ENCODE results near the gene CFAP54.

CFAP54 gene

DNA sequence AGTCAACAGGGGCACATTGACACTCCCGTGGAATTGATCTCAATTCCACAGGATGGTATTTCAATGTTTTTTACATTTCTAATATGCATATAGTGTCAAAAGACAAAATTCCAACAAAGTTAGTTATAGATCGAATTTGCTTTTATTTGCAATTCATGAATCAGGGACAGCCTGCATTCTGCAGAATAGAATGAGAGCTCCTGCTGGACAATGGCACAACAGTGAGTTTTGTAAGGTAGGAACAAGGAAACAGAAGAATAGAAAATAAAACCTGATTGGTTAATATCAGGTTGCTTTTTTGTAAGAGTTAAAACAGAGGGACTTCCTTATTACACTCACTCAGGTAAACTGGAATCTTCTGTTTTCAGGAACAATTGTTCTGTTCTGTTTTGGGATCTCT is 384.8 kb downstream of the CFAP54 start:
- no peaks in the 10 kb centered on the region for H3K36me3 ChIP-seq (ENCODE audit: insufficient read depth, low read length)
- no peaks in the 10 kb centered on the region for H3K27me3 ChIP-seq (ENCODE audit: insufficient read depth, low read length)
- no peaks in the 10 kb centered on the region for H3F3A ChIP-seq (ENCODE audit: insufficient read depth, low read length)
- H3K9me3 ChIP-seq (ENCODE audit: low read length): no peaks in the 10 kb centered on the region
- no peak overlapping the region for H3K4me3 ChIP-seq (ENCODE audit: low read depth, low read length, poor library complexity, severe bottlenecking)
- no peak overlapping the region for H3K9ac ChIP-seq (ENCODE audit: low read length)
- TF ChIP-seq EZH2 (IDR thresholded peaks at IDR 0.05; ENCODE audit: borderline replicate concordance, low read length): no peak
- TF ChIP-seq, protein P1, sequence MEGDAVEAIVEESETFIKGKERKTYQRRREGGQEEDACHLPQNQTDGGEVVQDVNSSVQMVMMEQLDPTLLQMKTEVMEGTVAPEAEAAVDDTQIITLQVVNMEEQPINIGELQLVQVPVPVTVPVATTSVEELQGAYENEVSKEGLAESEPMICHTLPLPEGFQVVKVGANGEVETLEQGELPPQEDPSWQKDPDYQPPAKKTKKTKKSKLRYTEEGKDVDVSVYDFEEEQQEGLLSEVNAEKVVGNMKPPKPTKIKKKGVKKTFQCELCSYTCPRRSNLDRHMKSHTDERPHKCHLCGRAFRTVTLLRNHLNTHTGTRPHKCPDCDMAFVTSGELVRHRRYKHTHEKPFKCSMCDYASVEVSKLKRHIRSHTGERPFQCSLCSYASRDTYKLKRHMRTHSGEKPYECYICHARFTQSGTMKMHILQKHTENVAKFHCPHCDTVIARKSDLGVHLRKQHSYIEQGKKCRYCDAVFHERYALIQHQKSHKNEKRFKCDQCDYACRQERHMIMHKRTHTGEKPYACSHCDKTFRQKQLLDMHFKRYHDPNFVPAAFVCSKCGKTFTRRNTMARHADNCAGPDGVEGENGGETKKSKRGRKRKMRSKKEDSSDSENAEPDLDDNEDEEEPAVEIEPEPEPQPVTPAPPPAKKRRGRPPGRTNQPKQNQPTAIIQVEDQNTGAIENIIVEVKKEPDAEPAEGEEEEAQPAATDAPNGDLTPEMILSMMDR (IDR thresholded peaks at IDR 0.05; ENCODE audit: low read length): no peak
- no peak overlapping the region for H3K4me2 ChIP-seq (ENCODE audit: low read length)
- no peak overlapping the region for H2AFZ ChIP-seq (ENCODE audit: low read length)
- no peaks in the 10 kb centered on the region for H3K79me2 ChIP-seq (ENCODE audit: insufficient read depth, low read length)
- H4K20me1 ChIP-seq (ENCODE audit: insufficient read depth, low read length): no peaks in the 10 kb centered on the region
- no peaks in the 10 kb centered on the region for H3K4me1 ChIP-seq (ENCODE audit: insufficient read depth, low read length, severe bottlenecking)
- no peaks in the 10 kb centered on the region for H3K9me2 ChIP-seq (ENCODE audit: low read depth, low read length)
- no peak overlapping the region for H3K27ac ChIP-seq (ENCODE audit: low read depth, low read length, poor library complexity, severe bottlenecking)

DNA sequence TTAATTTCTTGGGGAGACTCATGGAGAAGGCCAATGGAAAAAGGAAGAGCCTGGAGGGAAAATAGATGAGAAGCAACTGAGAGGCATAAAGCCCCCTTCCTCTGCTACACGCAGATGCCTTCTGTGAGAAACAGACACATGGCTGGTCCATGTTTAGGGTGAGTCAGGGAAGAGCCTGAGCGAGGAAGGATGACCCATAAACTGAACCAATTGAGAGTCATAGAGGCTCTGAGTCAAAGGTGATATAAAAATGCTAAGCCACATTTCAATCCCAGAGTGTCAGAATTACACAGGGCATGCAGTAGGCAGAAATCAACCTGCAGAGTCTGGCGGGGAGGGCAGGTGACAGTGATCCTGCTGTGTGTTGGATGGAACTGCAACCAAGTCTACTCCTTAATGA is 387.6 kb downstream of the CFAP54 start:
- no peaks in the 10 kb centered on the region for H3K27me3 ChIP-seq (ENCODE audit: insufficient read depth, low read length)
- H3K27ac ChIP-seq (ENCODE audit: low read depth, low read length, poor library complexity, severe bottlenecking): no peak overlapping the region
- no peak overlapping the region for H3K9ac ChIP-seq (ENCODE audit: low read length)

DNA sequence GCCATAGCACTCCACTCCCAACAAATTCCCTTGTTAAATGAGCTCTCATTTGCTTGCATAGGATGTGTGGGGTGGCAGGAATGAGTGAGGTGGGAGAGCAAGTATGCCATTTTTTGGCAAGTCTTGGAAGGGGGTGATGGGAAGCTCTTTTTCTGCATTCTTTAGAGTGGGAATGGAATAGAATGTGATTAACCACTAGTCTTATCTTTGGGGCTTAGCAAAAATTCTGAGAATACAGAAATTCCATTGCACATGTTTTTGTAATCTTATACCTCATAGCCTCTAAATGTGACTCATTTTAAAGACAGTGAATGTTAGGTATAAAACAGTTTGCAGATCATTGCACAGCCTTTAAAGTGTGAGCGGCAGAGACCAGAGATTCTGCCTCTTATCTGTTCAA is 389.3 kb downstream of the CFAP54 start:
- no peaks in the 10 kb centered on the region for H3K9me3 ChIP-seq (ENCODE audit: low read length)
- no peaks in the 10 kb centered on the region for H3K4me1 ChIP-seq (ENCODE audit: insufficient read depth, low read length, severe bottlenecking)
- no peak overlapping the region for H3K4me2 ChIP-seq (ENCODE audit: low read length)
- no peak overlapping the region for H3K27ac ChIP-seq (ENCODE audit: low read depth, low read length, poor library complexity, severe bottlenecking)
- H3F3A ChIP-seq (ENCODE audit: insufficient read depth, low read length): no peaks in the 10 kb centered on the region
- no peaks in the 10 kb centered on the region for H3K27me3 ChIP-seq (ENCODE audit: insufficient read depth, low read length)
- H3K79me2 ChIP-seq (ENCODE audit: insufficient read depth, low read length): no peaks in the 10 kb centered on the region
- no peaks in the 10 kb centered on the region for H4K20me1 ChIP-seq (ENCODE audit: insufficient read depth, low read length)
- H2AFZ ChIP-seq (ENCODE audit: low read length): no peak overlapping the region
- H3K36me3 ChIP-seq (ENCODE audit: insufficient read depth, low read length): no peaks in the 10 kb centered on the region
- TF ChIP-seq, protein P1 (IDR thresholded peaks at IDR 0.05; ENCODE audit: low read length): no peak
- TF ChIP-seq EZH2 (IDR thresholded peaks at IDR 0.05; ENCODE audit: borderline replicate concordance, low read length): no peak
- H3K9ac ChIP-seq (ENCODE audit: low read length): no peak overlapping the region
- no peaks in the 10 kb centered on the region for H3K9me2 ChIP-seq (ENCODE audit: low read depth, low read length)
- no peak overlapping the region for H3K4me3 ChIP-seq (ENCODE audit: low read depth, low read length, poor library complexity, severe bottlenecking)

More for the DNA sequence above, 387.6 kb downstream of the CFAP54 start:
- Histone ChIP-seq H3K9me3 (ENCODE audit: low read length) (no peaks in the 10 kb centered on the region), H3F3A (ENCODE audit: insufficient read depth, low read length) (no peaks in the 10 kb centered on the region), H3K4me1 (ENCODE audit: insufficient read depth, low read length, severe bottlenecking) (no peaks in the 10 kb centered on the region), H4K20me1 (ENCODE audit: insufficient read depth, low read length) (no peaks in the 10 kb centered on the region), H2AFZ (ENCODE audit: low read length) (no peak overlapping the region), H3K4me2 (ENCODE audit: low read length) (no peak overlapping the region), H3K4me3 (ENCODE audit: low read depth, low read length, poor library complexity, severe bottlenecking) (no peak overlapping the region), H3K79me2 (ENCODE audit: insufficient read depth, low read length) (no peaks in the 10 kb centered on the region), H3K9me2 (ENCODE audit: low read depth, low read length) (no peaks in the 10 kb centered on the region), H3K36me3 (ENCODE audit: insufficient read depth, low read length) (no peaks in the 10 kb centered on the region)
- TF ChIP-seq EZH2 (IDR thresholded peaks at IDR 0.05; ENCODE audit: borderline replicate concordance, low read length): no peak
- TF ChIP-seq, protein P1 (IDR thresholded peaks at IDR 0.05; ENCODE audit: low read length): no peak

Data from OCI-LY1 (cell line).